DOHH2 (cell line): ENCODE measurements around the gene OTOF.

Experiments used
- CTCF ChIP-seq: fragments of 200-600 bp; sonication (generic); IDR thresholded peaks from one replicate; pipeline ENCODE4 v1.5.1; 2014; ENCODE audit warnings: antibody characterized with exemption, mild to moderate bottlenecking, low read depth, low read length; ENCODE audit not compliant: poor library complexity, severe bottlenecking
- EZH2phosphoT487 ChIP-seq: fragments of 200-600 bp; sonication (generic); IDR thresholded peaks from 2 replicates; pipeline ENCODE4 v1.6.1; 2017; ENCODE audit warnings: borderline replicate concordance, mild to moderate bottlenecking, antibody characterized with exemption, low read length, moderate library complexity, mixed read lengths

- TF ChIP-seq CTCF (no peak), EZH2phosphoT487 (no peak)
Observed at GRCh38 chr2:26472821-26473655, 4.9 kb downstream of the OTOF start.
